HG03378 (cell line): ENCODE measurements around the gene SLC15A4.
A peak's percentile ranks its signal among the peaks of the same experiment; 100 is the strongest.
"Not testable (repeated sequence)": the region's sequence is repeated elsewhere in the genome, so short reads cannot be mapped to it uniquely, and the experiment has no call there.

Experiments used
- ATAC-seq: cut with Tn5 transposase; IDR thresholded peaks from one replicate; pipeline ENCODE4 v1.9.1; 2021; ENCODE audit warnings: mild to moderate bottlenecking, moderate library complexity; ENCODE audit not compliant: unreplicated experiment

Gene SLC15A4

DNA sequence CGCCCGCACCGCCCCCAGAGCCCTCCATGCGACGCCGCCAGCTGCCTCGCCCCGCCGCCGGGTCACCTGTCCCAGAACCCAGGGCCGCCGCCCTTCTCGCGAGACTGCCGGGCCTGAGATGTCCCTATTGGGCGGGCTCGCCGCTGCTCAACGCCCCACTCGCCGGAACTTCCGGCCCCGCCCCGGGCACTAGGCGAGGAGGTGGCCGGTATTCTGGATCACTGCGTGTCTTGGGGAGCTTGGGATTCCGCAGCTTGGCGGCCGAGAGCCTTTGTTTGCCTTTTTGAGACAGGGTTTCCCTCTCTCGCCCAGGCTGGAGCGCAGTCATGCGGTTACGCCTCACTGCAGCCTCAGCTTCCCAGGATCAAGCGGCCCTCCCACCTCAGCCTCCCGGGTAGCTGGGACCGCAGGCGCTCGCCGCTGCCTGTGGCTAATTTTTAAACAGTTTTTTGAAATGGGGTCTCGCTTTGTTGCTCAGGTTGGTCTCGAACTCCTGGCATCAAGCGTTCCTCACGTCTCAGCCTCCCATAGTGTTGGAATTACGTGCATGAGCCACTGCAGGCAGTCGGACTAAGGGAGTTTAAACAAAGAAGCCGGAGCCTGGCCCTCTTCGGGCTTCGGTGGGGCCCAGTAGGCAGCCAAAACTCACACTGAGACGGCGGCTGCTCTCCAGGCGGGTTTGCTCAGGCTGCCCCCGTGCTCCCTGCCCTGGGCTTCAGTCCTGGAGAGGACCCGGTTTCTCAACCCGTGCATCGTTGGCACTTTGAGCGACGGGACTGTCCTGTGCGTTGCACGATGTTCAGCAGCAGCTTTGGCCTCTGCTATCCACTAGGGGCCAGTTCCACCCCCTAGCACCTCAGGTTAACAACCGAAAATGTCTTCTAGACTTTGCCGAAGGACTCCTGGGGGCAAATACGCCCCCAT is at the start of gene SLC15A4:
SLC15A4 (minus strand) TSS at position 43 of the 924 bp plus-strand sequence; CDS start at position 28, 15 bp downstream.
- peak; percentile 75 for ATAC-seq

DNA sequence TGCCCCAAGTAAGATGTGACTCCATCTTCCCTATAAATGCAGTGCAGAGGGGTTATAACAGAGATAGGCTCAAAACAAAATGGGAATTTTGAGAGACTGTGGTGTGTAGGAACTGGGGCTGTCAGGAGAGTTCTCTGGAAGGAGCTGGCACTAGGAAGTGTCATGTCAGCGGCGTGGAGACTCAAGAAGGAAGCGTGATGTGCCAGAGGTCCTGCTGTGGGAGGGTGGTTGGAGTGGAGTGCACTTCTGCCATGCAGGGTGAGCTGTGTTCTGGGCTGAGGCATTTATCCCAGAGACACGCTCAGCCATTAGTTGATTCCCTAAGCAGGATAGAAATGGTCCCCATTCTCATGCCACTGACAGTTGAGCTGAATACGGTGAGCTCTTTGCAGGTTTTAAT is 48.5 kb upstream of the SLC15A4 start:
- no peak for ATAC-seq

DNA sequence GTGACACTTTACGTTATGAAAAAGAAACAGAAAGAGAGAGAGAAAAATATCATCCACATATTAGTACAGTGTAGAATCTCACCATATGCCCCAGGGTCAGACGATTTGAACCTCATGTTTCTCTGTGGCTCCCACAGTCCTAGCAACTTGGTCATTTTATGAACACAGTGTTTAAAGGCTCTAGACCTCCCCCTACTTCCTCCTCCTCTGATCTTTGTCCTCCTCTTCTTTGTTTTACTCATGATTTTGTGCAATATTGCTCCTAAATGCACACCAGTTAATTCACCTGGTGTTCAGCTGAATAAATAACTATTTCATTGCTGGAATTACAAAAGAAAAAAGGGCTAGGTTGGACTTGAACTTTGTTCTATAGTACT is 47.7 kb upstream of the SLC15A4 start:
- no peak for ATAC-seq

- ATAC-seq: no peak
Observed at GRCh38 chr12:128867466-128867865, 43.7 kb upstream of the SLC15A4 start.

DNA sequence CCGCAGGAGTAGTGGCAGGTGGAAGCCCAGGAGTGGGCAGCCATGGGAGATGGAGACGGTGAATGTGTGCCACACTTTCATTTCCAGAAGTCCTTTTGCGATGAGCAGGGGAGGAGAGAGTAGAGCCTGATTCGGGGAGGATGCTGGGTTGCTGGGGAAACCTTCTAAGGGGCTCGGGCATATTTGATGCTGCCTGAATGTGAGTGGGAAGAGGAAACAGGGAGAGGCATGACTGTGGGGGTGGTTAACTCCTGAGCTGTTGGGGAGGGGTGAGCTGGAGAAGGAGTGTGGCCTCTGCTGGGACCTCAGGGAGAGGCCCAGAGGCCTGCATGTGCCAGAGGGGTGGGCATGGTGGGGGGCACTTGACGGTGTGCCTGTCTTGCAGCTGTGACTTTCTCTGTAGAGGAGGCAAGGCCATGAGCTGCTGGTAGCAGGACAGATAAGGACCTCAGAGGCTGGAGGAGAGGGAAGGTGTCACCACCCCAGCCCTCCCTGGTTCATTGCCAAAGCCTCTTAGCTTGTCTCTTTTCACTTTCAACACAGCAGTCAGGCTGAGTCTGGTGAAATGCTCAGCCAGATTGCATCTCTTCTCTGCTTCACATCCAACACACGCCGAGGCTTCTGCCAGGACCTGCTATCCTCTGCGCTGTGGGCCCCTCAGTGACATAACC is 40.9 kb upstream of the SLC15A4 start:
- no peak for ATAC-seq

DNA sequence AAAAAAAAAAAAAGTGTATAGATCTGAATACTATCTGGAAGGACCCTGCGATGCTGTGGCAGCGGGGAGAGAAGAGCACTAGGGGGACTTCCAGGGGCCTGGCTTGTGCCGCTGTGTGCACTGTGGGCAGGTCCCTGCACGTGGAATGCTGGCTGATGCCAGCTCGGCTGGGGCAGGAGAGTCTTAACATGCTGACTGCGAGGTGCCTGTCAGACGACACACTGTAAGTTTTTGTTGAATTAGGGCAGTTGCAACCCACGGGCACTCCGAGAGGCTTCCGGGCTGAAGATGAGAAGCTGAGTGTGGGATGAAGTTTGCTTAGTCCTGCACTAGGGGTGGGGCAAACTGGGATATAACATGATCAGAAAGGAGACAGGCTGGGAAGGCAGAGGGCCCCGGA is 40.2 kb upstream of the SLC15A4 start:
- no peak for ATAC-seq

- ATAC-seq: no peak
Observed at GRCh38 chr12:128861226-128862016, 37.7 kb upstream of the SLC15A4 start.

- no peak for ATAC-seq
Observed at GRCh38 chr12:128859311-128859710, 35.6 kb upstream of the SLC15A4 start.

DNA sequence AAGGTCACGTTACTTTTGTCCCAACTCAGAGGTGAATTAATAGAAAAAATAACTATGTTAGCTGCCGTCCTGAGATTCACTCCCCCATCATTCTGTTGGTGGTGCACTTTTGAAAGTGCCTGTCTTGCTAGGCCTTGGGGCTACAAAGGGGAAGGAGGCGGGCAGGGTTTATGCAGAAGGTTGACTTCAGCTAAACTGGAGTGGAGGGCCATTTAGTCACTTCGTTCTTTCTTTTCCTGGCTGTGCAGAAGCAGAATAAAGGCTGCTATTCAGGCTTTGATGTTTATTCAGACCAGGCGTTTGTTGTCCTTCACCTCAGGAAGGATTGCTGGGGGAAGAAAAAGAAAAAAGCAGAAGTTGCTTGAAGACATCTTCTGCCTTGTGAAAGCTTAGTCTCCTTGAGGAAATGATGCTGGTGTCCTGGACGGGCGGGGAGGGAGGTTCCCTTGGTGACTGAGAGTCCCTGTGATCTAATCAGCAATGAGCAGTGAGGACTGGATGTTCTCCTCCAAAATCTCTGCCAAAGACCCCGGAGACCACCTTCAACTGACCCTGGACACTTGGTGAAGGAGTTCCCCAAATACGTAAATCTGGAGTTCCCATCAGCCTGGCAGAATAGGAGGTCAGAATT is 33.5 kb upstream of the SLC15A4 start:
- no peak for ATAC-seq

GRCh38 chr12:128856791-128857078 is 33.0 kb upstream of the SLC15A4 start:
- ATAC-seq: no peak

DNA sequence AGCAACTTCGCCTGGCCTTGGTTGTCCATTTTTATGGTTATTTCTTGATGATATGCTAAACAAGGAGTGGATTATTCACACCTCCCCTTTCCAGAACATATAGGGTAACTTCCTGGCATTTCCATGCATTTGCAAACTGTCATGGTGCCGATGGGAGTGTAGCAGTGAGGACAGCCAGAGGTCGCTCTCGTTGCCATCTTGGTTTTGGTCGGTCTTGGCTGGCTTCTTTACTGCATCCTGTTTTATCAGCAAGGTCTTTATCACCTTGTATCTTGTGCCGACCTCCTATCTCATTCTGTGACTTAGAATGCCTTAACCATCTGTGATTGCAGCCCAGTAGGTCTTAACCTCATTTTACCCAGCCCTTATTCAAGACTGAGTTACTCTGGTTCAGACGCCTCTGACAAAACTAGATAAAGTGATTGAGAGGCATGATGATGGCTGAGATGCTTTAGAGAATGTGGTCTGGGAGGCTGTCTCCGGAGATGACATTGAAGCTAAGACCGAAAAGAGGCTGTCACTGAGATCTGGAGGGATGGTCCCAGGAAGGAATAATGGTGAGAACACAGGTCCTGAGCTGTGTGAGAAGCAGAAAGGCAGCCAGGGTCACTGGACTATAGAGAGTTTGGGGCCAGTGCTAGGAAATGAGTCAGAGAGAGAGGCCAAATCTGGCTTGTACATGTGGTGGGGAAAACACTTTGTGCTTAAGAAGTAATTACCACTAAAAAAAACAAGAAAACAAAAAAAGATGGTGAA is 32.5 kb upstream of the SLC15A4 start:
- no peak for ATAC-seq

- ATAC-seq: no peak
Observed at GRCh38 chr12:128853600-128854197, 29.9 kb upstream of the SLC15A4 start.

DNA sequence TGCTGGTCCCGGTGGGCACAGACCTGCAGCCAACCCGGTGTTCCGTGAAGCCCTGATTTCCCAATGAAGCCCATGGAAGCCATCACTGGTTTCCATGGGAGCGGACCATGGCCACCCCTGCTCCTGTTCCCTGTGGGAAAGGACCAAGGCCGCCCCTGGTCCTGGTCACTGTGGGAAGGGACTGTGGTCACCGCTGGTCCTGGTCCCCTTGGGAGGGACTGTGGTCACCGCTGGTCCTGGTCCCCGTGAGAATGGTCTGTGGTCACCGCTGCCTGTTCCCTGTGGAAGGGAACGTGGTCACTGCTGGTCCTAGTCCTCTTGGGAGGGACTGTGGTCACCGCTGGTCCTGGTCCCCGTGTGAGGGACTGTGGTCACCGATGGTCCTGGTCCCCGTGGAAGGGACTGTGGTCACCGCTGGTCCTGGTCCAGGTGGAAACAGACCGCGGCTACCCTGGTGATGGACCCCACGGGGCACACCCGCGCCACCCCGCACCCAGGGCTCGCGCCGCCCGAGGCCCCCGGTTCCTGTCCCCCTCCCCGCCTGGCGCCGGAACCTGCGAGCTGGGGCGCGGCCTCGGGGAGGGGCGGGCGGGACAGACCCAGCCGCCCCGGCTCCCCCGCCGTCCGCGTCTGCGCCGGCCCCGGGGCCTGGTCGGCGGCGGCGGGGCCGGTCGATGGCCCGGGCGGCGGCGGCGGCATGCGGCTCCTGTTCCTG is 29.3 kb upstream of the SLC15A4 start, which contains the start of gene GLT1D1:
GLT1D1 (plus strand) TSS at position 594 of the 715 bp plus-strand sequence; CDS start at position 698, 104 bp downstream.
- no peak for ATAC-seq

DNA sequence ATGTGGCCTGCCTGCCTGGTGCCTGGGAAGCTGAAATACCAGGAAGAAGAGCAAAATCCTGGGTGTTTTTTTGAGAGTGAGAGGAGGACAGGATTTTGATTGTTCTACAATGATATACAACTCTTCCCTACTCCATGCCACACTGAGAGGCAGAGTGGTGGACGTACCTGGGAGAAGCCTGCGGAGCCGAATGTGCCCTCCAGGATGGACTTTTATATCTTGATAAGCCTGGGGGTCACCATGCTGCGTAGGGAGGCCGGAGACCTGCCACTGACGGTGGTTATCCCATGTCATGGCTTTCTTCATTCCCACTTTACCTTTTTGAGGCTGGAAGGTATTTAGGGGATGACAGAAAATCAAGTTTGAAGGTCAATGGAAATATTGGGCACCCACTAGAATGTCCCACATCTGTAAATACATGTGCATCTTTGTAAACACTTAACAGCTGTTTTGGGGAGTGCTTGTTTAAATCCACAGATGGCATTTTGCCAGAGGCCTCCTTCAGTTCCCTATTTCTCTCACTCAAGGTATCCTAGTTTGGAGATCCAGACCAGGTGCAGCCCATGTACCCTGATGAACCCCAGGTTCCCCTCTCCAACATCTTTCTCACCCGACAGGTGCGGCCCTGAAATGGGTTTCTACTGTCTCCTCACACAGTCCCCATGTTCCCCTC is 28.4 kb upstream of the SLC15A4 start:
- no peak for ATAC-seq

GRCh38 chr12:128851429-128851828 is 27.7 kb upstream of the SLC15A4 start:
- not testable (repeated sequence) for ATAC-seq

- no peak for ATAC-seq
Observed at GRCh38 chr12:128850400-128850799, 26.6 kb upstream of the SLC15A4 start.

DNA sequence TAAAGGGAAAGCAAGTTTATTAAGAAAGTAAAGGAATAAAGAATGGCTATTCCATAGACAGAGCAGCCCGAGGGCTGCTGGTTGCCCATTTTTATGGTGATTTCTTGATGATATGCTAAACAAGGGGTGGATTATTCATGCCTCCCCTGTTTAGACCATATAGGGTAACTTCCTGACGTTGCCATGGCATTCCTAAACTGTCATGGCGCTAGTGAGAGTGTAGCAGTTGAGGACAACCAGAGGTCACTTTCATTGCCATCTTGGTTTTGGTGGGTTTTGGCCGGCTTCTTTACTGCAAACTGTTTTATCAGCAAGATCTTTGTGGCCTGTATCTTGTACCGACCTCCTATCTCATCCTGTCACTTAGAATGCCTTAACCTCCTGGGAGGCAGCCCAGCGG is 26.0 kb upstream of the SLC15A4 start:
- ATAC-seq: not testable (repeated sequence)

DNA sequence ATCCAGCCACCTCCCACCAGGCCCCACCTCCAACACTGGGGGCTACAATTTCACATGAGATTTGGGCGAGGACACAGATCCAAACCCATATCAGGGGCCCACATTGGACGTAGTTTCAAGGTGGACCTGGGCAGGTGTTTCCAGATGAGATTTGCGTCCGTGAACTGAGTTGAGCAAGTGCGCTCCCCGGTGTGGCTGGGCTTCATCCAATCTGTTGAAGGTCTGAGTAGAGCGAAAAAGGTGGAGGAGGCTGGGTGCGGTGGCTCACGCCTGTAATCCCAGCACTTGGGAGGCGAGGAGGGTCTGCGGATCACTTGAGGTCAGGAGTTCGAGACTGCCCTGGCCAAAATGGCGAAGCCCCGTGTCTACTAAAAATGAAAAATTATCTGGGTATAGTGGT is 24.6 kb upstream of the SLC15A4 start:
- no peak for ATAC-seq

- not testable (repeated sequence) for ATAC-seq
Observed at GRCh38 chr12:128846671-128847070, 22.9 kb upstream of the SLC15A4 start.
